Fibroblast of lung (primary cell): Measurements from ENCODE around the gene CSPG4.

Source experiments
- CTCF ChIP-seq, 2 donors: IDR thresholded peaks in 1 of 2; conservative IDR thresholded peaks in 1 of 2; 1 replicate in 1 of 2; 2 replicates in 1 of 2; pipeline ENCODE4 v1.5.1; 2011 to 2012; ENCODE audit warnings: low read length in 2 of 2, control low read depth in 1 of 2, inconsistent platforms in 1 of 2, low read depth in 1 of 2, mild to moderate bottlenecking in 1 of 2
- EZH2 ChIP-seq: IDR thresholded peaks from 2 replicates; pipeline ENCODE4 v1.5.1; 2012; ENCODE audit warnings: low read length, control low read depth, mild to moderate bottlenecking; ENCODE audit errors: missing control alignments

- TF ChIP-seq CTCF (conservative IDR thresholded peaks at IDR 0.05 in 1 of 2, IDR thresholded peaks at IDR 0.05 in 1 of 2; ENCODE audit: low read depth in 1 of 2, low read length in 2 of 2) (no peak), EZH2 (no peak)
These were observed 61.5 kb downstream of the CSPG4 start for GRCh38 chr15:75650908-75651809.
